ENCODE data around the gene SLC25A28.

The SLC25A28 gene

DNA sequence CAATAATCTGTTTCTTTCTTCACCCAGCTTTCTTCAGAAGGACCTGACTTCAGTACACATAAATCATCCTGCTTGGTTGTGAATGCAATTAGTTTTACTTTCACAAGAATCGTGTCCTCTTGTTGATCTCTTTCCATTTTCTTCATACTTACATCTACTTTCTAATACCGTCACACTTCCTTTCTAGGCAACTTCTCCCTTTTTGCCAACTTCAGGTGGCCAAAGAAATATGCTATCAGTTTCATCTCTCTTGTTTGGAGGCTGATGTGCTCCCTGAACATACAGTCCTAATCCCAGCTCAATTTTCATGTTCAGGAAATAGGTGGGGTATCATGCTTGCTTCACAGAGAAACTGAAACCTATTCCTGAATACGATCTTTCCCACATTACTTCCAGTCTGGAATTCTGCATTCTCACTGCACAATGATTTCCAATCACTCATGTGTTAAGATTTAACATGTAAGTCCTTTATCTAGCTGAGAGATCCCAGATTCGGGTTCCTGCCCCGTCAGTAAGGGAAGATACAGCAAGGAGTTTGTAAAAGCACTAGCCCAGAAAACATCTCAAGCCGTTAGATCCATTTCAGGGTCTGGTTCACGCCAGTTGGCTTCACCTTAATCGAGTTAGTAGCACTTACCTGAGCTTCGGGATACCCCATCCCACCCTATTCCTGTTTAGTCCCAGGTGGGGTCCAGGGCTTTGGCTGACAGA lies 994 bp downstream of the SLC25A28 start:
- peak overlapping the region; percentile 73 to 99 for H3K4me3 ChIP-seq (ENCODE audit: insufficient read depth in 1 of 2, low read depth in 1 of 2, low read length in 2 of 2)
- H3K79me1 ChIP-seq (replicated peaks; ENCODE audit: low read length, poor library complexity, severe bottlenecking) = peaks cover 13% of the 10 kb centered on the region
- H2BK15ac ChIP-seq (ENCODE audit: low read depth, poor library complexity, severe bottlenecking) = no peak overlapping the region
- H2AFZ ChIP-seq (ENCODE audit: low read depth, low read length) = no peak overlapping the region
- H4K91ac ChIP-seq (ENCODE audit: low read length) = no peak overlapping the region
- H3K9ac ChIP-seq (ENCODE audit: low read length) = peak overlapping the region; percentile 98
- peak overlapping the region; percentile 95 for H3K4me2 ChIP-seq (ENCODE audit: low read length, poor library complexity, severe bottlenecking)
- no peak overlapping the region for H2BK120ac ChIP-seq (ENCODE audit: low read depth, low read length)
- H2BK12ac ChIP-seq (ENCODE audit: low read length in 2 of 2) = no peak overlapping the region
- no peaks in the 10 kb centered on the region for H3K27me3 ChIP-seq (ENCODE audit: control insufficient read depth in 1 of 2, insufficient read depth in 1 of 2, low read length in 2 of 2)
- H3K23ac ChIP-seq (ENCODE audit: low read length in 2 of 2) = peak overlapping the region in 1 of 2 experiments; percentile 16
- H2AK5ac ChIP-seq (ENCODE audit: low read length, severe bottlenecking) = no peak overlapping the region
- peaks cover 3% of the 10 kb centered on the region for H3K4me1 ChIP-seq (ENCODE audit: control insufficient read depth, insufficient read depth, low read depth, low read length)
- H3K14ac ChIP-seq (ENCODE audit: low read length in 2 of 2) = peak overlapping the region in 1 of 2 experiments; percentile 41
- peaks cover 0 to 8% of the 10 kb centered on the region in 2 experiments for H3K36me3 ChIP-seq (ENCODE audit: control insufficient read depth in 1 of 2, insufficient read depth in 2 of 2, low read depth in 1 of 2, low read length in 2 of 2)
- peak overlapping the region in 1 of 2 experiments; percentile 84 for H3K18ac ChIP-seq (ENCODE audit: low read depth in 1 of 2, low read length in 2 of 2)
- 6% methylated on average over 9 of the region's 9 CpGs for WGBS
- H3K4ac ChIP-seq (ENCODE audit: low read depth in 1 of 2, low read length in 2 of 2) = peak overlapping the region; percentile 34 to 68
- H4K8ac ChIP-seq (ENCODE audit: low read length) = no peak overlapping the region
- no peaks in the 10 kb centered on the region for H3K9me3 ChIP-seq (ENCODE audit: control insufficient read depth, low read length)
- H3K27ac ChIP-seq (ENCODE audit: low read length, poor library complexity, severe bottlenecking) = peak overlapping the region; percentile 49
- peak; percentile 69 for DNase-seq
- no peak overlapping the region for H2BK5ac ChIP-seq (ENCODE audit: low read depth, low read length, poor library complexity, severe bottlenecking)

DNA sequence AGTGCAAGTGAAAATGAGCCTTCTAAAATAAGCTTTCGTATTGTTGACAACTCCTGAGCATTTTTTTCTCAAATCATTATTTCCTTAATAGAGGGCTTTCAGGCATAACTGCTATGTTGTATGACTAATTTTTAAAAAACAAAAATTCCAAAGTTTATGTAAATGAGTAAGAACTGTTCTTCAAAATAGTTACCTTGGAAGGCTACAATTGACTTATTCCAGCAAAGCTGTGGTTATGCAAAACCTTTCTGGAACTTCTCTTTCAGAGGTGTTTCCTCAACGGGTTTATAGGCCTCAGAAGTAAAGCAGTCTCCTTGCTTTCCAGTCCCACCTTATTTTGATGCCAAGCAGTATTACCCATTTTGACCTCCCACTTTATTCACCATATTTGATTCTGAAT lies 2.5 kb downstream of the SLC25A28 start:
- H2AFZ ChIP-seq (ENCODE audit: low read depth, low read length) = no peak overlapping the region
- no peak overlapping the region for H3K4ac ChIP-seq (ENCODE audit: low read depth in 1 of 2, low read length in 2 of 2)
- peaks cover 2% of the 10 kb centered on the region for H3K4me1 ChIP-seq (ENCODE audit: control insufficient read depth, insufficient read depth, low read depth, low read length)
- H2BK5ac ChIP-seq (ENCODE audit: low read depth, low read length, poor library complexity, severe bottlenecking) = no peak overlapping the region
- H2BK12ac ChIP-seq (ENCODE audit: low read length in 2 of 2) = no peak overlapping the region
- no peak overlapping the region for H4K8ac ChIP-seq (ENCODE audit: low read length)
- no peak overlapping the region for H4K91ac ChIP-seq (ENCODE audit: low read length)
- H3K27ac ChIP-seq (ENCODE audit: low read length, poor library complexity, severe bottlenecking) = no peak overlapping the region
- H2AK5ac ChIP-seq (ENCODE audit: low read length, severe bottlenecking) = no peak overlapping the region
- H3K23ac ChIP-seq (ENCODE audit: low read length in 2 of 2) = no peak overlapping the region
- H3K27me3 ChIP-seq (ENCODE audit: control insufficient read depth in 1 of 2, insufficient read depth in 1 of 2, low read length in 2 of 2) = no peaks in the 10 kb centered on the region
- H3K4me3 ChIP-seq (ENCODE audit: insufficient read depth in 1 of 2, low read depth in 1 of 2, low read length in 2 of 2) = peak overlapping the region in 1 of 2 experiments; percentile 99
- no peak overlapping the region for H2BK15ac ChIP-seq (ENCODE audit: low read depth, poor library complexity, severe bottlenecking)
- H2BK120ac ChIP-seq (ENCODE audit: low read depth, low read length) = no peak overlapping the region
- H3K9me3 ChIP-seq (ENCODE audit: control insufficient read depth, low read length) = no peaks in the 10 kb centered on the region
- H3K79me1 ChIP-seq (replicated peaks; ENCODE audit: low read length, poor library complexity, severe bottlenecking) = peaks cover 15% of the 10 kb centered on the region
- no peak overlapping the region for H3K14ac ChIP-seq (ENCODE audit: low read length in 2 of 2)
- H3K4me2 ChIP-seq (ENCODE audit: low read length, poor library complexity, severe bottlenecking) = peak overlapping the region; percentile 49
- WGBS = 49% methylated on average over 1 of the region's 2 CpGs
- peaks cover 10 to 20% of the 10 kb centered on the region in 2 experiments for H3K36me3 ChIP-seq (ENCODE audit: control insufficient read depth in 1 of 2, insufficient read depth in 2 of 2, low read depth in 1 of 2, low read length in 2 of 2)
- no peak for DNase-seq
- H3K9ac ChIP-seq (ENCODE audit: low read length) = peak overlapping the region; percentile 98
- H3K18ac ChIP-seq (ENCODE audit: low read depth in 1 of 2, low read length in 2 of 2) = no peak overlapping the region

DNA sequence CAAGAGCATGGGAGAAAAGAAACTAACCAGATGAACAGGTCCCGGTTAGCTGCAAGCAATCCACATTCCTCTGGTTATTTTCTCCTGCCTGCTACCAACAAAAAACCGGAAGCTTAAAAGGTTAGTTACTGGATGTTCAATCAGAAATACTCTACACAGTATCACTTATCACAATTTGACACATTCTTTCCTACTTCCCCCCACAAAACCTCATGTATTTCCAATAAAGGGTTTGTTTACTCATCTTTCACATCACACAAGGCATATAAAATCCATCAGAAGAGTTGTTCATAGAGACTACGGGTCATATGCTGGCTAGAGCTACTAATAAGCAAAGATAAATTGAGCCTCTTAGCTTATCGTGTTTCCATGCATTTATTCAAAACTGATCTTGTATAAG lies 4.8 kb downstream of the SLC25A28 start:
- Histone ChIP-seq H2AK5ac (ENCODE audit: low read length, severe bottlenecking) (no peak overlapping the region), H3K4me1 (ENCODE audit: control insufficient read depth, insufficient read depth, low read depth, low read length) (no peaks in the 10 kb centered on the region), H3K4me3 (ENCODE audit: insufficient read depth in 1 of 2, low read depth in 1 of 2, low read length in 2 of 2) (no peak overlapping the region), H2BK15ac (ENCODE audit: low read depth, poor library complexity, severe bottlenecking) (no peak overlapping the region), H3K79me1 (replicated peaks; ENCODE audit: low read length, poor library complexity, severe bottlenecking) (peaks cover 30% of the 10 kb centered on the region), H3K14ac (ENCODE audit: low read length in 2 of 2) (no peak overlapping the region), H4K8ac (ENCODE audit: low read length) (no peak overlapping the region), H3K4me2 (ENCODE audit: low read length, poor library complexity, severe bottlenecking) (no peak overlapping the region), H2BK120ac (ENCODE audit: low read depth, low read length) (no peak overlapping the region), H3K23ac (ENCODE audit: low read length in 2 of 2) (no peak overlapping the region), H3K9me3 (ENCODE audit: control insufficient read depth, low read length) (no peaks in the 10 kb centered on the region), H2AFZ (ENCODE audit: low read depth, low read length) (no peak overlapping the region), H3K9ac (ENCODE audit: low read length) (no peak overlapping the region), H3K27me3 (ENCODE audit: control insufficient read depth in 1 of 2, insufficient read depth in 1 of 2, low read length in 2 of 2) (no peaks in the 10 kb centered on the region), H2BK12ac (ENCODE audit: low read length in 2 of 2) (no peak overlapping the region), H2BK5ac (ENCODE audit: low read depth, low read length, poor library complexity, severe bottlenecking) (no peak overlapping the region), H3K36me3 (ENCODE audit: control insufficient read depth in 1 of 2, insufficient read depth in 2 of 2, low read depth in 1 of 2, low read length in 2 of 2) (peaks cover 24 to 40% of the 10 kb centered on the region in 2 experiments), H4K91ac (ENCODE audit: low read length) (no peak overlapping the region), H3K4ac (ENCODE audit: low read depth in 1 of 2, low read length in 2 of 2) (no peak overlapping the region), H3K27ac (ENCODE audit: low read length, poor library complexity, severe bottlenecking) (no peak overlapping the region), H3K18ac (ENCODE audit: low read depth in 1 of 2, low read length in 2 of 2) (no peak overlapping the region)
- WGBS = 98% methylated on average over 4 of the region's 4 CpGs
- DNase-seq = no peak

DNA sequence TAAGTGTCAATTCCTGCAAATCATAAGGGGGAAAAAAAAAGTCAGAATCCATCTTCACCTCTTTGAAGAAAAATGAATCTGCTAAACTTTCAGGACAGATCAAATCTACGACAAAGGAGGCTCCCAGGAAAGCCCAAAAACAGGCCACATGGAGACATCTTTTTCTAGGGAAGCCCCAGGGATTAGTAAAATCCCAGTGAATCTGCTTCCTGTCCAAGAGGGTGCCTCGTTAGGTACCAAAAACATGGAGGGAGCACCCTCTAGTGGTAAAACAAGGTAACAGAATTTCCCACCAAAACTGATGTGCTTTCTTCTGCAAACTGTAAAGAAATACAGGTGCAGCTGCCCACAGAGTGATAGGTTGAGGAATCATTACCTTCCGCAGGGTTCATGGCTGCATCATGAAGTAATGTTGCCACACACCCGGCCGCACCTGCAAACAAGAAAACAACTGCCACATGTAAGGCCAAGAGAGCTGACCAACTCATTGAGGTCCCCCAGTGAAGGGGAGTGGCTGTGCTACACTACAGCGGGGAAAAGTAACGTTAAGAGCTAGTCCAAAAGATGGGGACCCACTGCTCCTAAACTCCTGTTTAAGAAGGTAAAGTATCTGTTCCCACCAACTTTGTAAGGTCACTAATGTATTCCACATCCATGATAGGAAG lies 7.9 kb downstream of the SLC25A28 start:
- Histone ChIP-seq H4K8ac (ENCODE audit: low read length) (no peak overlapping the region), H3K79me1 (replicated peaks; ENCODE audit: low read length, poor library complexity, severe bottlenecking) (peaks cover 27% of the 10 kb centered on the region), H3K36me3 (ENCODE audit: control insufficient read depth in 1 of 2, insufficient read depth in 2 of 2, low read depth in 1 of 2, low read length in 2 of 2) (peaks cover 28 to 65% of the 10 kb centered on the region in 2 experiments), H3K14ac (ENCODE audit: low read length in 2 of 2) (no peak overlapping the region), H2BK120ac (ENCODE audit: low read depth, low read length) (no peak overlapping the region), H3K4me1 (ENCODE audit: control insufficient read depth, insufficient read depth, low read depth, low read length) (no peaks in the 10 kb centered on the region), H2BK15ac (ENCODE audit: low read depth, poor library complexity, severe bottlenecking) (no peak overlapping the region), H3K4ac (ENCODE audit: low read depth in 1 of 2, low read length in 2 of 2) (no peak overlapping the region), H2AFZ (ENCODE audit: low read depth, low read length) (no peak overlapping the region), H2BK5ac (ENCODE audit: low read depth, low read length, poor library complexity, severe bottlenecking) (no peak overlapping the region), H3K27ac (ENCODE audit: low read length, poor library complexity, severe bottlenecking) (no peak overlapping the region), H3K23ac (ENCODE audit: low read length in 2 of 2) (no peak overlapping the region), H3K18ac (ENCODE audit: low read depth in 1 of 2, low read length in 2 of 2) (no peak overlapping the region), H2AK5ac (ENCODE audit: low read length, severe bottlenecking) (no peak overlapping the region), H3K4me2 (ENCODE audit: low read length, poor library complexity, severe bottlenecking) (no peak overlapping the region), H2BK12ac (ENCODE audit: low read length in 2 of 2) (no peak overlapping the region), H3K9ac (ENCODE audit: low read length) (no peak overlapping the region), H3K27me3 (ENCODE audit: control insufficient read depth in 1 of 2, insufficient read depth in 1 of 2, low read length in 2 of 2) (no peaks in the 10 kb centered on the region), H3K9me3 (ENCODE audit: control insufficient read depth, low read length) (no peaks in the 10 kb centered on the region), H4K91ac (ENCODE audit: low read length) (no peak overlapping the region), H3K4me3 (ENCODE audit: insufficient read depth in 1 of 2, low read depth in 1 of 2, low read length in 2 of 2) (no peak overlapping the region)
- WGBS = 25% methylated on average over 7 of the region's 7 CpGs
- peak; percentile 76 for DNase-seq

Measured in mesenchymal stem cell (in vitro differentiated cells and primary cell).